Activated CD4-positive, alpha-beta T cell treated with anti-CD3 and anti-CD28 coated beads, Interleukin-2, amount 50 U/mL, for 1 hour (primary cell): Measurements from ENCODE around the gene HBZ.
"Not testable (repeated sequence)": the region's sequence is repeated elsewhere in the genome, so short reads cannot be mapped to it uniquely, and the experiment has no call there.

Source experiments
- DNase-seq: peaks from one replicate; pipeline ENCODE4 v3.0.0-alpha.2; 2020

Gene HBZ

GRCh38 chr16:180101-180675 is 27.7 kb downstream of the HBZ start, which contains the start of gene HBQ1:
Gene HBQ1, plus strand, starts transcription at chr16:180459. Its CDS starts 28 bp downstream, at chr16:180487.
- DNase-seq = peak; percentile 30

- DNase-seq = peak; percentile 87
These were observed 28.5 kb downstream of the HBZ start for GRCh38 chr16:180681-181564.

GRCh38 chr16:181565-182021 is 29.1 kb downstream of the HBZ start:
- no peak for DNase-seq

GRCh38 chr16:183005-183404 is 30.6 kb downstream of the HBZ start:
- DNase-seq = no peak

GRCh38 chr16:185213-185612 is 32.8 kb downstream of the HBZ start:
- no peak for DNase-seq

- DNase-seq = no peak
These were observed 33.2 kb downstream of the HBZ start for GRCh38 chr16:185691-186090.

- DNase-seq = no peak
These were observed 34.9 kb downstream of the HBZ start for GRCh38 chr16:187330-187729.

GRCh38 chr16:188674-189073 is 36.2 kb downstream of the HBZ start:
- no peak for DNase-seq

- DNase-seq = no peak
These were observed 37.3 kb downstream of the HBZ start for GRCh38 chr16:189604-190186.

GRCh38 chr16:191831-192230 is 39.4 kb downstream of the HBZ start:
- no peak for DNase-seq

GRCh38 chr16:192686-193085 is 40.2 kb downstream of the HBZ start:
- no peak for DNase-seq

- no peak for DNase-seq
These were observed 41.0 kb downstream of the HBZ start for GRCh38 chr16:193441-193840.

- DNase-seq = no peak
These were observed 42.1 kb downstream of the HBZ start for GRCh38 chr16:194516-194915.

- no peak for DNase-seq
These were observed 47.9 kb downstream of the HBZ start for GRCh38 chr16:200388-200787.

GRCh38 chr16:203246-203645 is 50.8 kb downstream of the HBZ start:
- DNase-seq = no peak

- DNase-seq = not testable (repeated sequence)
These were observed 51.6 kb downstream of the HBZ start for GRCh38 chr16:204046-204445.
